ENCODE measurements around the gene VAV3. TPM values are rescaled to one million over a fixed set of nuclear protein-coding genes. Genes with fewer than 3 reads are reported as not detected.
"Not testable (repeated sequence)": the region's sequence is repeated elsewhere in the genome, so short reads cannot be mapped to it uniquely, and the experiment has no call there.

VAV3 gene
- total and polyA plus RNA-seq, 8 donors = 7.1 to 21.4 (median 12.8) TPM

- intact Hi-C loops (cut with DNase I) = no loop called here
- 58 to 60% methylated on average over 3 of the region's 3 CpGs for WGBS, 2 donors
- no peaks in the 10 kb centered on the region for H3K9me3 ChIP-seq
- FAIRE-seq (no peak), DNase-seq (no peak), ATAC-seq (no peak)
- no peaks in the 10 kb centered on the region for H3K27me3 ChIP-seq
- H3K4me1 ChIP-seq = no peaks in the 10 kb centered on the region
- no peaks in the 10 kb centered on the region for H3K36me3 ChIP-seq
- H3K4me3 ChIP-seq = no peak overlapping the region
- no peak overlapping the region for H3K27ac ChIP-seq
- no peak for TF ChIP-seq CTCF (IDR thresholded peaks at IDR 0.05)
These were observed 69.4 kb downstream of the VAV3 start for GRCh38 chr1:107895403-107896191.

- Histone ChIP-seq H3K4me3 (no peak overlapping the region), H3K36me3 (no peaks in the 10 kb centered on the region), H3K4me1 (no peaks in the 10 kb centered on the region), H3K27me3 (no peaks in the 10 kb centered on the region), H3K27ac (no peak overlapping the region), H3K9me3 (no peaks in the 10 kb centered on the region)
- TF ChIP-seq CTCF (IDR thresholded peaks at IDR 0.05) = no peak
- intact Hi-C loops (cut with DNase I) = no loop called here
- ATAC-seq = no peak
- DNase-seq = no peak
- WGBS, 2 donors = 48 to 56% methylated on average over 1 of the region's 1 CpG
- FAIRE-seq = no peak
These were observed 70.4 kb downstream of the VAV3 start for GRCh38 chr1:107894605-107895004.

- H3K9me3 ChIP-seq; ATAC-seq; H3K36me3 ChIP-seq; H3K27ac ChIP-seq; FAIRE-seq; H3K4me1 ChIP-seq; H3K4me3 ChIP-seq; DNase-seq; H3K27me3 ChIP-seq; intact Hi-C loops (cut with DNase I): not testable (repeated sequence)
- 94 to 98% methylated on average over 2 of the region's 2 CpGs for whole genome bisulfite sequencing, 2 donors
These were observed 71.6 kb downstream of the VAV3 start for GRCh38 chr1:107893350-107893749.

GRCh38 chr1:107889524-107889923 lies 75.5 kb downstream of the VAV3 start:
- FAIRE-seq (no peak), DNase-seq (no peak), ATAC-seq (no peak)
- WGBS, 2 donors = 59 to 75% methylated on average over 2 of the region's 2 CpGs
- Histone ChIP-seq H3K27me3 (no peaks in the 10 kb centered on the region), H3K9me3 (no peaks in the 10 kb centered on the region), H3K4me1 (no peaks in the 10 kb centered on the region), H3K4me3 (no peak overlapping the region), H3K27ac (no peak overlapping the region), H3K36me3 (no peaks in the 10 kb centered on the region)
- TF ChIP-seq CTCF (IDR thresholded peaks at IDR 0.05) = no peak
- intact Hi-C loops (cut with DNase I) = no loop called here

- FAIRE-seq (no peak), DNase-seq (no peak), ATAC-seq (no peak)
- Histone ChIP-seq H3K4me3 (no peak overlapping the region), H3K27ac (no peak overlapping the region), H3K4me1 (no peaks in the 10 kb centered on the region), H3K9me3 (no peaks in the 10 kb centered on the region), H3K27me3 (no peaks in the 10 kb centered on the region), H3K36me3 (no peaks in the 10 kb centered on the region)
- intact Hi-C loops (cut with DNase I) = no loop called here
- no peak for TF ChIP-seq CTCF (IDR thresholded peaks at IDR 0.05)
These were observed 81.4 kb downstream of the VAV3 start for GRCh38 chr1:107883562-107883961.

All from pancreas (tissue), 10 donors.